Ascending aorta (tissue), 2 donors: ENCODE results near the gene B9D2. TPM values are rescaled to one million over a fixed set of nuclear protein-coding genes. Genes with fewer than 3 reads are reported as not detected.
A peak's percentile ranks its signal among the peaks of the same experiment; 100 is the strongest.

Source experiments
- DNase-seq, 2 donors: peaks; one replicate each; pipeline ENCODE4 v3.0.0-alpha.2; 2019; ENCODE audit warnings: low spot score in 2 of 2
- H3K27ac ChIP-seq, 2 donors: fragments of 200-600 bp; sonication (generic); one replicate each; pipeline ENCODE4 v1.5.1; 2016 to 2017; ENCODE audit warnings: mild to moderate bottlenecking in 1 of 2
- H3K27me3 ChIP-seq: fragments of 200-600 bp; sonication (generic); one replicate; pipeline ENCODE4 v1.5.1; 2017
- H3K36me3 ChIP-seq, 2 donors: fragments of 200-600 bp; sonication (generic); one replicate each; pipeline ENCODE4 v1.5.1; 2016
- H3K4me1 ChIP-seq, 2 donors: fragments of 200-600 bp; sonication (generic); one replicate each; pipeline ENCODE4 v1.5.1; 2016 to 2017; ENCODE audit warnings: mild to moderate bottlenecking in 1 of 2
- H3K4me3 ChIP-seq, 2 donors: fragments of 200-600 bp; sonication (generic); one replicate each; pipeline ENCODE4 v1.5.1; 2016 to 2017; ENCODE audit warnings: mild to moderate bottlenecking in 1 of 2
- H3K9me3 ChIP-seq, 2 donors: fragments of 200-600 bp; sonication (generic); one replicate each; pipeline ENCODE4 v1.5.1; 2016
- intact Hi-C: fragments of 100-400 bp; cut with DNase I; formaldehyde crosslinking; loops from one replicate; pipeline ENCODE4 v1.15.1; 2023
- total RNA-seq: library from RNA; depleted of rRNA; stranded (reverse); fragments of >200 nt; gene quantifications from one replicate; pipeline ENCODE4 v1.1.0, GENCODE V29; 2016
- TF ChIP-seq, protein P1 (sequence below), 3 experiments: fragments of 200-600 bp in 2 of 3; fragments of 450-650 bp in 1 of 3; sonication (generic) in 2 of 3; IDR thresholded peaks; one replicate each; pipeline ENCODE4 v1.5.1; 2016 to 2019; ENCODE audit warnings: antibody characterized with exemption in 3 of 3, mild to moderate bottlenecking in 1 of 3, moderate library complexity in 1 of 3

The B9D2 gene, protein sequence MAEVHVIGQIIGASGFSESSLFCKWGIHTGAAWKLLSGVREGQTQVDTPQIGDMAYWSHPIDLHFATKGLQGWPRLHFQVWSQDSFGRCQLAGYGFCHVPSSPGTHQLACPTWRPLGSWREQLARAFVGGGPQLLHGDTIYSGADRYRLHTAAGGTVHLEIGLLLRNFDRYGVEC
- 17.5 TPM for total RNA-seq

DNA sequence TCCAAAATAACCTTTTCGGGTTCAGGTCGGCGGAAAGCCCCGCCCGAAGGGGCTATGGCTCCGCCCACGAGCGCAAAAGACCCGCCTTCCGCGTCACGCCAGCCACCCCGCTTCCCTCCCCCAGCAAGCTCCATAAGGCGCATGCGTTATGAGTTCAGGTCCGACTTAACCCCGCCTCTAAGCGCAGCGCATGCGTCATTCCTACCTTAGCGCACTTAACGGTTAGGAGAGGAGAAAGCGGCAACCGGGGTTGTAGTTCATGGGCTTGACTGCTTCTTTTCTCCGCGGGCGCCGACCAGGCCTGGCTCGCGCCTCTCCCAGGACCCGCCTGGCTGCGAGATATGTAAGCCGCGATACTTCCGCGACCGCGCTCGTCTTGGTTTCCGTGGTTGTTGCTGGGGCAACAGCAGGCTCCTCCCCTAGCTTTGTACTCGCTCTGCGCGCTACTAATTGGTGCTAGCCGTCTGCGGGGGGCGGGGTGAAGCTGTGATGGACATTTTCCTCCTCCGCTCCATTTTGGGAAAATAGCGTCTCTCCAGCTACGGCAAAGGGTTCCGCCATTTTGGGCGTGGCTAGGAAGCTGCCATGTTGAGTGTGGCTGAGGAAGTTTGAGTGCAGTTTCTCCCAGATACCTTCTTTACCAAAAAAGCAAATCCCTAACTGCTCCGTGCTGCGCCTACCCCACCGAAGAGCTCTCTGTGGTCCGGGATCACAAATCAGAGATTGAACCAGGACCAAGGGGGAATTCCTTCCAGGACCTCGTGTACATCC is at the start of gene B9D2:
TSS of gene B9D2 (minus strand) at position 397 of the 771 bp plus-strand sequence. CDS start 630 bp downstream, outside the sequence.
- no peaks in the 10 kb centered on the region for H3K9me3 ChIP-seq
- H3K27ac ChIP-seq: peak within 1 kb of the TSS; percentile 97 to 98
- H3K4me1 ChIP-seq: peaks cover 0 to 11% of the 10 kb centered on the region in 2 donors
- no peaks in the 10 kb centered on the region for H3K27me3 ChIP-seq
- TF ChIP-seq, protein P1, sequence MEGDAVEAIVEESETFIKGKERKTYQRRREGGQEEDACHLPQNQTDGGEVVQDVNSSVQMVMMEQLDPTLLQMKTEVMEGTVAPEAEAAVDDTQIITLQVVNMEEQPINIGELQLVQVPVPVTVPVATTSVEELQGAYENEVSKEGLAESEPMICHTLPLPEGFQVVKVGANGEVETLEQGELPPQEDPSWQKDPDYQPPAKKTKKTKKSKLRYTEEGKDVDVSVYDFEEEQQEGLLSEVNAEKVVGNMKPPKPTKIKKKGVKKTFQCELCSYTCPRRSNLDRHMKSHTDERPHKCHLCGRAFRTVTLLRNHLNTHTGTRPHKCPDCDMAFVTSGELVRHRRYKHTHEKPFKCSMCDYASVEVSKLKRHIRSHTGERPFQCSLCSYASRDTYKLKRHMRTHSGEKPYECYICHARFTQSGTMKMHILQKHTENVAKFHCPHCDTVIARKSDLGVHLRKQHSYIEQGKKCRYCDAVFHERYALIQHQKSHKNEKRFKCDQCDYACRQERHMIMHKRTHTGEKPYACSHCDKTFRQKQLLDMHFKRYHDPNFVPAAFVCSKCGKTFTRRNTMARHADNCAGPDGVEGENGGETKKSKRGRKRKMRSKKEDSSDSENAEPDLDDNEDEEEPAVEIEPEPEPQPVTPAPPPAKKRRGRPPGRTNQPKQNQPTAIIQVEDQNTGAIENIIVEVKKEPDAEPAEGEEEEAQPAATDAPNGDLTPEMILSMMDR (IDR thresholded peaks at IDR 0.05): no peak
- intact Hi-C loops: loop anchor here (1.0 kb wide), 2 partner anchors 11 to 33 kb away; partner anchors contain the start of genes BCKDHA, EXOSC5 and TGFB1
- DNase-seq: peak; percentile 94 to 99
- H3K4me3 ChIP-seq: peak within 1 kb of the TSS; percentile 80
- H3K36me3 ChIP-seq: no peaks in the 10 kb centered on the region

DNA sequence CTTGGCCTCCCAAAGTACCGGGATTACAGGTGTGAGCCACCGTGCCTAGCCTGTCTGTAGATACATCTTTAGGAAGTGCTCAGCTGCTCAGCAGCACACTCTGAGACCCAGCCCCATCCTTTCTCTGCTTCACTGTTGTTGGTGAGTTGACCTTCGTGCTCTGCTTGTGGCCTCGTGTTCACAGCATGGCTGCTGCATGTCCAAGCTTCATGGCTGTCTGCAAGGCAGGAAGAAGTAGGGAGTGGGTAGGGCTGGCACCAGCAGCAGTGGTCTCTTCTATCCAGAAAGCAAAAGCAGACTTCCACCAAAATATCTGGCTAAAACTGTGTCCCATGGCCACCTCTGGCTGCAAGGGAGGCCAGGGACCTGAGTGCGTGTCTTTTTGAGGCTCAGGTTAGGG is 49.0 kb upstream of the B9D2 start:
- no peak overlapping the region for H3K4me3 ChIP-seq
- H3K27ac ChIP-seq: no peak overlapping the region
- peaks cover 0 to 6% of the 10 kb centered on the region in 2 donors for H3K4me1 ChIP-seq
- H3K9me3 ChIP-seq: no peaks in the 10 kb centered on the region
- TF ChIP-seq, protein P1 (IDR thresholded peaks at IDR 0.05): no peak
- intact Hi-C loops: no loop called here
- no peak for DNase-seq
- peaks cover 60 to 61% of the 10 kb centered on the region in 2 donors for H3K36me3 ChIP-seq
- H3K27me3 ChIP-seq: no peaks in the 10 kb centered on the region

DNA sequence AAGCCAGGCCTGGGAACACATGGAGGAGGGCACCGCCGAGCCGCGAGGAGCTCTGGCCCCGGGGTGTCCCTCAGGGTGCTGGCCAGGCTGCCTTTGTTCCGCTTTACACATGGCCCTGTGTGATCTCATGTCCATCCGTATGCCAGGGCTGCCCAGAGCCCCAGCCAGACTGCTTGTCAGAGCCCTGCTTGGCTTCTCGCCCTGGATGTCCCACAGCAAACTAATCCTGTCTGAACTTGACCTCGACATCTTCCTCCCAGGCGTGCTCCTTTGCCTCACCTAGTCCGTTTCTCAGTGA is 48.0 kb upstream of the B9D2 start:
- H3K4me1 ChIP-seq: peaks cover 0 to 6% of the 10 kb centered on the region in 2 donors
- H3K9me3 ChIP-seq: no peaks in the 10 kb centered on the region
- no peak for DNase-seq
- no peak overlapping the region for H3K4me3 ChIP-seq
- no peak overlapping the region for H3K27ac ChIP-seq
- peaks cover 53 to 54% of the 10 kb centered on the region in 2 donors for H3K36me3 ChIP-seq
- TF ChIP-seq, protein P1 (IDR thresholded peaks at IDR 0.05): no peak
- intact Hi-C loops: no loop called here
- H3K27me3 ChIP-seq: no peaks in the 10 kb centered on the region

DNA sequence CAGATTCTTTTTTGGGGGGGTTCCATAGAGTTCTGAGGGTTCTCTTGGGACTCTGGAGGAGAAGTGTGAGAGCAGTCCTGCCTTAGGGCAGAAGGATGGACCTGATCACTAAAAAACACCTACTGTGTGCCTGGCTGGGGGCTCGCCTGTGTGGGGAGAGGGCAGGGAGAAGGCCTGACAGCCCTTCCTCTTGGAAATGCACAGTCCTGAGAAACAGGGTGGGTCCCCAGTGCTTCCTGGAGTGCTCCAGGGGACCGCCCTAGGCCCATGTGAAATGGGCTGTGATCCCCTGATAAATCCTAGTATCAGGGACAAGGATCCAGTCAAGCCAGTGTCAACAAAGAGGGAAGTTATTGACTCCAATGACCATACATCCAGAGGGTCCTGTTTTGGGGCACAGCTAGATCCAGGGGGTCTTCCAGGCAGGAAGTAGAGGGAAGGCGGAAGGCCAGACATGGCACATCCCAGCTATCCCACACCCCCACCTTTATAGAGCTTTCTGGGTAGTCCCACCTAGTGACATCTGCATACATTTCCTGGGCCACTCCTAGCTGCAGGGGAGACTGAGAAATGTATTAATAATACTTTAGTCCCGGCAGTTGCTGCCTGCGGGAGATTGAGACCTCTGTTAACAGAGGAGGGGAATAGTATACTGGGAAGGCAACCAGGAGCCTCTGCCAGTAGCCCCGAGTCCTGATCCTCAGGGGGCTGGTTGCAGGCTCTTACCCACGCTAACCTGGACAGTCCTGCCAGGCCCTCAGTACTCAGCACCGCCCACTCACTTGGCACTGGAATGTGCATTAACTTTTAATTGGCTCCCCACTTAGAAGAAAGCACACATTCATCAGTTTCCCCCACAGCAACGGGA is 47.4 kb upstream of the B9D2 start:
- intact Hi-C loops: no loop called here
- peaks cover 47 to 48% of the 10 kb centered on the region in 2 donors for H3K36me3 ChIP-seq
- DNase-seq: no peak
- H3K27me3 ChIP-seq: no peaks in the 10 kb centered on the region
- TF ChIP-seq, protein P1 (IDR thresholded peaks at IDR 0.05): no peak
- H3K9me3 ChIP-seq: no peaks in the 10 kb centered on the region
- peaks cover 0 to 6% of the 10 kb centered on the region in 2 donors for H3K4me1 ChIP-seq
- no peak overlapping the region for H3K27ac ChIP-seq
- no peak overlapping the region for H3K4me3 ChIP-seq

DNA sequence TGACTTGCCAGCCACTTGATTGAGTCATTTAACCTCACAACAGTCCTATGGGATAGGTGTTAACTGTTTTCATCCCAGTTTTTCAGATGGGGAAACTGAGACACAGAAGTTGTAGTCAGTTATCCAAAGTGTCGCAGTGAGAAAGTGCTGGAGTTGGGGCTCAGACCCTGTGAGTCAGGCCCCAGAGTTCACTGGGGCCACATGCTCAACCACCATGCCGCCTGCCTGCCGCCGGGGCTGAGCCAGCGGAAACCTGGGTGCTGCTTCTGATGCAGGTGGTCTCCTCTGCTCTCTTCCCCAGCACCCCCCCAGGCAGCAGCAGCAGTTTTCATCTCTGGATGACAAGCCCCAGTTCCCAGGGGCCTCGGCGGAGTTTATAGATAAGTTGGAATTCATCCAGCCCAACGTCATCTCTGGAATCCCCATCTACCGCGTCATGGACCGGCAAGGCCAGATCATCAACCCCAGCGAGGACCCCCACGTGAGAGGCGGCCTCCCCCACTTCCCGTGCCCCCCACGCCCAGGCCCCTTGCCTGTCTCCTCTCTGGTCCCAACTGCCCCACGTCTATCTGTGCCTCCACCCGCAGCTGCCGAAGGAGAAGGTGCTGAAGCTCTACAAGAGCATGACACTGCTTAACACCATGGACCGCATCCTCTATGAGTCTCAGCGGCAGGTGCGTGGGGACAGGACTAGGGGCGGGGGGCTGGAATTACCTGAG is 46.5 kb upstream of the B9D2 start:
- peaks cover 0 to 6% of the 10 kb centered on the region in 2 donors for H3K4me1 ChIP-seq
- no peaks in the 10 kb centered on the region for H3K9me3 ChIP-seq
- DNase-seq: no peak
- TF ChIP-seq, protein P1 (IDR thresholded peaks at IDR 0.05): no peak
- H3K27me3 ChIP-seq: no peaks in the 10 kb centered on the region
- peak overlapping the region in 1 of 2 donors; percentile 3 for H3K27ac ChIP-seq
- no peak overlapping the region for H3K4me3 ChIP-seq
- intact Hi-C loops: no loop called here
- H3K36me3 ChIP-seq: peaks cover 42 to 45% of the 10 kb centered on the region in 2 donors
